Measurements from ENCODE around the gene MIS18A.

MIS18A gene

GRCh38 chr21:32298148-32298559 is 19.3 kb upstream of the MIS18A start:
- no peaks in the 10 kb centered on the region for H3K36me3 ChIP-seq (ENCODE audit: control insufficient read depth, insufficient read depth, low read length)
- H3K9me3 ChIP-seq (ENCODE audit: control insufficient read depth, low read length): no peaks in the 10 kb centered on the region
- H3K4me2 ChIP-seq (ENCODE audit: low read length): no peak overlapping the region
- H3K4me1 ChIP-seq: no peaks in the 10 kb centered on the region
- H3K9ac ChIP-seq: no peak overlapping the region
- TF ChIP-seq CTCF (IDR thresholded peaks at IDR 0.05): no peak
- no peak overlapping the region for H2AFZ ChIP-seq
- H3K27me3 ChIP-seq (ENCODE audit: control insufficient read depth, insufficient read depth, low read length): no peaks in the 10 kb centered on the region
- H3K4me3 ChIP-seq (ENCODE audit: low read depth, low read length): no peak overlapping the region
- H3K79me2 ChIP-seq: no peaks in the 10 kb centered on the region
- no peak overlapping the region for H3K27ac ChIP-seq

- Histone ChIP-seq H3K9ac (no peak overlapping the region), H3K27ac (no peak overlapping the region), H3K4me3 (ENCODE audit: low read depth, low read length) (no peak overlapping the region), H3K4me2 (ENCODE audit: low read length) (no peak overlapping the region), H3K36me3 (ENCODE audit: control insufficient read depth, insufficient read depth, low read length) (no peaks in the 10 kb centered on the region), H3K27me3 (ENCODE audit: control insufficient read depth, insufficient read depth, low read length) (no peaks in the 10 kb centered on the region), H3K9me3 (ENCODE audit: control insufficient read depth, low read length) (no peaks in the 10 kb centered on the region), H3K79me2 (no peaks in the 10 kb centered on the region), H2AFZ (no peak overlapping the region), H3K4me1 (no peaks in the 10 kb centered on the region)
- TF ChIP-seq CTCF (IDR thresholded peaks at IDR 0.05): no peak
These were observed 18.6 kb upstream of the MIS18A start for GRCh38 chr21:32297449-32297848.

- H2AFZ ChIP-seq: no peak overlapping the region
- no peak overlapping the region for H3K9ac ChIP-seq
- H3K36me3 ChIP-seq (ENCODE audit: control insufficient read depth, insufficient read depth, low read length): no peaks in the 10 kb centered on the region
- no peak overlapping the region for H3K4me2 ChIP-seq (ENCODE audit: low read length)
- no peaks in the 10 kb centered on the region for H3K27me3 ChIP-seq (ENCODE audit: control insufficient read depth, insufficient read depth, low read length)
- H3K27ac ChIP-seq: no peak overlapping the region
- TF ChIP-seq CTCF (IDR thresholded peaks at IDR 0.05): no peak
- H3K4me3 ChIP-seq (ENCODE audit: low read depth, low read length): no peak overlapping the region
- no peaks in the 10 kb centered on the region for H3K4me1 ChIP-seq
- H3K79me2 ChIP-seq: no peaks in the 10 kb centered on the region
- H3K9me3 ChIP-seq (ENCODE audit: control insufficient read depth, low read length): no peaks in the 10 kb centered on the region
These were observed 6.6 kb upstream of the MIS18A start for GRCh38 chr21:32285476-32285875.

- no peak overlapping the region for H3K4me3 ChIP-seq (ENCODE audit: low read depth, low read length)
- no peaks in the 10 kb centered on the region for H3K36me3 ChIP-seq (ENCODE audit: control insufficient read depth, insufficient read depth, low read length)
- TF ChIP-seq CTCF (IDR thresholded peaks at IDR 0.05): no peak
- no peak overlapping the region for H3K9ac ChIP-seq
- no peak overlapping the region for H3K27ac ChIP-seq
- no peaks in the 10 kb centered on the region for H3K79me2 ChIP-seq
- H2AFZ ChIP-seq: no peak overlapping the region
- no peaks in the 10 kb centered on the region for H3K27me3 ChIP-seq (ENCODE audit: control insufficient read depth, insufficient read depth, low read length)
- peaks cover 3% of the 10 kb centered on the region for H3K4me1 ChIP-seq
- no peak overlapping the region for H3K4me2 ChIP-seq (ENCODE audit: low read length)
- no peaks in the 10 kb centered on the region for H3K9me3 ChIP-seq (ENCODE audit: control insufficient read depth, low read length)
These were observed 4.1 kb upstream of the MIS18A start for GRCh38 chr21:32282992-32283391.

- Histone ChIP-seq H3K27me3 (ENCODE audit: control insufficient read depth, insufficient read depth, low read length) (no peaks in the 10 kb centered on the region), H3K4me3 (ENCODE audit: low read depth, low read length) (no peak overlapping the region), H3K79me2 (no peaks in the 10 kb centered on the region), H3K9ac (no peak overlapping the region), H3K36me3 (ENCODE audit: control insufficient read depth, insufficient read depth, low read length) (no peaks in the 10 kb centered on the region), H3K27ac (no peak overlapping the region), H3K9me3 (ENCODE audit: control insufficient read depth, low read length) (no peaks in the 10 kb centered on the region), H2AFZ (no peak overlapping the region), H3K4me2 (ENCODE audit: low read length) (no peak overlapping the region), H3K4me1 (peaks cover 5% of the 10 kb centered on the region)
- no peak for TF ChIP-seq CTCF (IDR thresholded peaks at IDR 0.05)
These were observed 2.7 kb upstream of the MIS18A start for GRCh38 chr21:32281531-32281930.

Measured in parathyroid adenoma (tissue), 2 donors.